ENCODE results near the gene TXNDC12.

Gene TXNDC12

DNA sequence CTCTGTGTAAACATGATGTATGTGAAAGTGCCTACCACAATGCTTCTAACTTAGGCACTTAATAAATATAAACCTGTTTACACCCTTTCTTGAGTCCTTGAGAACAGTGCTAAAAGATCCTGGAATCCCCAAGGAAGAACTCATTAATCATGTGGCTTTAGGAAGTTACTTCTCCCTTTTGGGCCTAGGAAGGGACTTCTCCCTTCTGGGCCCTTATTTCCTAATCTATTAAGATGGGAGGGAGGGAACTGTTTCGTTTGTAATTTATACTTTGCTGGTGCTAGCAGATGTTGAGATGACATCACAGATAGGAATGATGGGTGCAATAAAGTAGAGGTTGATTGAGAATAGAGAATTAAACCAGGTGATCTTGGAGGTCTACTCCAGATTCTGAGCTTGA is 2.3 kb upstream of the TXNDC12 start:
- Histone ChIP-seq H4K20me1 (ENCODE audit: insufficient read depth, low read length) (peaks cover 16% of the 10 kb centered on the region), H3K4me3 (ENCODE audit: low read depth in 1 of 2, low read length in 2 of 2) (peak overlapping the region; percentile 79 to 80; a peak in 3 of 4 replicates), H3K79me2 (ENCODE audit: insufficient read depth, low read length) (peaks cover 90% of the 10 kb centered on the region), H3K4me2 (ENCODE audit: insufficient read depth, low read length) (peak overlapping the region; percentile 85), H2AFZ (ENCODE audit: low read depth, low read length) (no peak overlapping the region), H3K9me3 (ENCODE audit: insufficient read depth, low read length, severe bottlenecking) (no peaks in the 10 kb centered on the region), H3K36me3 (ENCODE audit: insufficient read depth, low read length) (peaks cover 33% of the 10 kb centered on the region), H3K27ac (ENCODE audit: low read length) (peak overlapping the region; percentile 98), H3K4me1 (ENCODE audit: insufficient read depth, low read length) (peaks cover 67% of the 10 kb centered on the region), H3K9ac (ENCODE audit: low read depth, low read length) (peak overlapping the region; percentile 89), H3K27me3 (ENCODE audit: insufficient read depth, low read length, poor library complexity) (no peaks in the 10 kb centered on the region)
- TF ChIP-seq EZH2 (IDR thresholded peaks at IDR 0.05; ENCODE audit: borderline replicate concordance, low read depth, low read length, severe bottlenecking), result no peak
- no peak for TF ChIP-seq CTCF (IDR thresholded peaks at IDR 0.05; ENCODE audit: borderline replicate concordance, extremely low read depth, low read length, poor library complexity, severe bottlenecking)
- no peak for DNase-seq
- no peak for ATAC-seq (ENCODE audit: insufficient read depth, low read depth)

- Histone ChIP-seq H3K36me3 (ENCODE audit: insufficient read depth, low read length) (peaks cover 37% of the 10 kb centered on the region), H3K4me3 (ENCODE audit: low read depth in 1 of 2, low read length in 2 of 2) (peak overlapping the region; percentile 79 to 80; a peak in 3 of 4 replicates), H3K27me3 (ENCODE audit: insufficient read depth, low read length, poor library complexity) (no peaks in the 10 kb centered on the region), H3K79me2 (ENCODE audit: insufficient read depth, low read length) (peaks cover 92% of the 10 kb centered on the region), H3K27ac (ENCODE audit: low read length) (peak overlapping the region; percentile 98), H3K4me2 (ENCODE audit: insufficient read depth, low read length) (peak overlapping the region; percentile 85), H3K9me3 (ENCODE audit: insufficient read depth, low read length, severe bottlenecking) (no peaks in the 10 kb centered on the region), H3K4me1 (ENCODE audit: insufficient read depth, low read length) (peaks cover 71% of the 10 kb centered on the region), H2AFZ (ENCODE audit: low read depth, low read length) (peak overlapping the region; percentile 11; the same call in 1 of the 2 replicates), H3K9ac (ENCODE audit: low read depth, low read length) (peak overlapping the region; percentile 89), H4K20me1 (ENCODE audit: insufficient read depth, low read length) (peaks cover 20% of the 10 kb centered on the region)
- peak; percentile 54 for ATAC-seq (ENCODE audit: insufficient read depth, low read depth)
- no peak for DNase-seq
- no peak for TF ChIP-seq EZH2 (IDR thresholded peaks at IDR 0.05; ENCODE audit: borderline replicate concordance, low read depth, low read length, severe bottlenecking)
- TF ChIP-seq CTCF (IDR thresholded peaks at IDR 0.05; ENCODE audit: borderline replicate concordance, extremely low read depth, low read length, poor library complexity, severe bottlenecking), result no peak
These were observed 1.9 kb upstream of the TXNDC12 start for GRCh38 chr1:52056937-52057231.

DNA sequence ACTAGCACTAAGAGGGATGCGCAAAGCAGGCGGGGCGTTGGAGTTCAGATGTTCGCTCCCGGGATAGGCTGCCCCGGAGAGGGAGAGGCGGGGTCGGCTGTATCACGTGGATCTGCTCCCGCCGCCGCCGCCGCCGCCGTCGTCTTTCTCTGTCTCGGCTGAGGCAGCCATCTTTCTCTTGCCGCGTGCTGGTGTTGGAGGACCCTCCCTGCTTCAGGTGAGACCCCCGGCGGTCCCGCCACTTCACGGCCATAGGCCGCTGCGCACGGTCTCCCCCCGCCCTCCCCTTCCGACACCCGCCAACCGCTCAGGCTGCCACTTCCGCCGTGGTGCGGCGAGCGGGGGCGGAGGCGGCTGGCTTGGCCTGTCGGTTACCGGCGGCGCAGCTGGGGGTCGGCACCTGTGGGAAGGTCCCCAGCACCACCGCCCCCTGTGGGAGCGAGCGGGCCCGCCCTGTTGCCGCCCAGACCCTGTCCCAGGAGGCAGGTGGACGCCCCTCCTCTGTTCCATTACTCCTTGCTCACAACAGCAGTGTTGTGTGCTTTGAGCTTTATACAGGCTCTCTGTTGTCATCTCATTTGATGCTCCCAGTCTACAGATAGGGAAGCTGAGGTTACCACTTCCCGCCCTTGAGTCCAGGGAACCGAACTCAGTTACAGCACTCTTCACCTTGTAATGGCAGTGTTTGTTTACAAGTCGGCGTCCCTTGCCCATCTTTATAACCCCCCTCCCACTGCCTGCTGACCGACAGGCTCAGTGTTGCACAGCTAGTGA is 1.4 kb upstream of the TXNDC12 start, which contains the start of gene BTF3L4:
Gene BTF3L4 (plus strand): TSS at position 133 of the 774 bp plus-strand sequence. CDS start 3,553 bp downstream, outside the sequence.
- peak within 1 kb of the TSS; percentile 79 to 80 for H3K4me3 ChIP-seq (ENCODE audit: low read depth in 1 of 2, low read length in 2 of 2)
- peaks cover 41% of the 10 kb centered on the region for H3K36me3 ChIP-seq (ENCODE audit: insufficient read depth, low read length)
- H2AFZ ChIP-seq (ENCODE audit: low read depth, low read length), result peak within 1 kb of the TSS; percentile 67
- peaks cover 94% of the 10 kb centered on the region for H3K79me2 ChIP-seq (ENCODE audit: insufficient read depth, low read length)
- H3K4me1 ChIP-seq (ENCODE audit: insufficient read depth, low read length), result peaks cover 76% of the 10 kb centered on the region
- DNase-seq (peak; percentile 97), ATAC-seq (ENCODE audit: insufficient read depth, low read depth) (peak; percentile 81)
- H3K4me2 ChIP-seq (ENCODE audit: insufficient read depth, low read length), result peak within 1 kb of the TSS; percentile 85
- no peaks in the 10 kb centered on the region for H3K27me3 ChIP-seq (ENCODE audit: insufficient read depth, low read length, poor library complexity)
- H3K27ac ChIP-seq (ENCODE audit: low read length), result peak within 1 kb of the TSS; percentile 98
- TF ChIP-seq EZH2 (IDR thresholded peaks at IDR 0.05; ENCODE audit: borderline replicate concordance, low read depth, low read length, severe bottlenecking) (no peak), CTCF (IDR thresholded peaks at IDR 0.05; ENCODE audit: borderline replicate concordance, extremely low read depth, low read length, poor library complexity, severe bottlenecking) (peak; percentile 32)
- peak within 1 kb of the TSS; percentile 89 for H3K9ac ChIP-seq (ENCODE audit: low read depth, low read length)
- H4K20me1 ChIP-seq (ENCODE audit: insufficient read depth, low read length), result peaks cover 22% of the 10 kb centered on the region
- no peaks in the 10 kb centered on the region for H3K9me3 ChIP-seq (ENCODE audit: insufficient read depth, low read length, severe bottlenecking)

Data from DND-41 (cell line).